HL-60 (cell line): ENCODE results near the gene METTL25B.

Source experiments
- DNase-seq, 2 experiments: peaks; one replicate each; pipeline ENCODE4 v3.0.0-alpha.2; 2010 to 2020; ENCODE audit warnings: low read depth in 1 of 2, low spot score in 1 of 2
- H3K27ac ChIP-seq: fragments of 250-450 bp; sonication (Bioruptor Pico); replicated peaks from 2 replicates; pipeline ENCODE4 v1.5.1; 2020; ENCODE audit warnings: mild to moderate bottlenecking, moderate library complexity
- H3K27me3 ChIP-seq: fragments of 250-450 bp; sonication (Bioruptor Pico); 2 replicates; pipeline ENCODE4 v1.5.1; 2021; ENCODE audit warnings: mild to moderate bottlenecking, moderate library complexity; ENCODE audit not compliant: insufficient read depth, poor library complexity, severe bottlenecking
- H3K4me3 ChIP-seq: replicated peaks from 2 replicates; pipeline ENCODE4 v1.5.1; 2011; ENCODE audit warnings: mild to moderate bottlenecking, control low read depth, low read length; ENCODE audit not compliant: insufficient read depth
- CTCF ChIP-seq: IDR thresholded peaks from one replicate; pipeline ENCODE4 v1.5.1; 2011; ENCODE audit warnings: low read length, control low read depth, inconsistent platforms; ENCODE audit not compliant: insufficient read depth
- GABPA ChIP-seq: IDR thresholded peaks from 2 replicates; pipeline ENCODE4 v1.6.1; 2012; ENCODE audit warnings: low read depth
- POLR2AphosphoS5 ChIP-seq: IDR thresholded peaks from 2 replicates; pipeline ENCODE4 v1.6.1; 2012; ENCODE audit warnings: low read depth
- SPI1 ChIP-seq: IDR thresholded peaks from 2 replicates; pipeline ENCODE4 v1.6.1; 2012; ENCODE audit warnings: low read depth, mild to moderate bottlenecking, borderline replicate concordance
- TF ChIP-seq, protein P1 (sequence below): IDR thresholded peaks from 2 replicates; pipeline ENCODE4 v1.6.1; 2012; ENCODE audit warnings: low read depth; ENCODE audit not compliant: insufficient replicate concordance

Gene METTL25B

GRCh38 chr1:156751757-156752481 is 23.6 kb downstream of the METTL25B start:
- H3K4me3 ChIP-seq: peak overlapping the region; percentile 50
- peak overlapping the region; percentile 96 for H3K27ac ChIP-seq
- TF ChIP-seq, protein P1, sequence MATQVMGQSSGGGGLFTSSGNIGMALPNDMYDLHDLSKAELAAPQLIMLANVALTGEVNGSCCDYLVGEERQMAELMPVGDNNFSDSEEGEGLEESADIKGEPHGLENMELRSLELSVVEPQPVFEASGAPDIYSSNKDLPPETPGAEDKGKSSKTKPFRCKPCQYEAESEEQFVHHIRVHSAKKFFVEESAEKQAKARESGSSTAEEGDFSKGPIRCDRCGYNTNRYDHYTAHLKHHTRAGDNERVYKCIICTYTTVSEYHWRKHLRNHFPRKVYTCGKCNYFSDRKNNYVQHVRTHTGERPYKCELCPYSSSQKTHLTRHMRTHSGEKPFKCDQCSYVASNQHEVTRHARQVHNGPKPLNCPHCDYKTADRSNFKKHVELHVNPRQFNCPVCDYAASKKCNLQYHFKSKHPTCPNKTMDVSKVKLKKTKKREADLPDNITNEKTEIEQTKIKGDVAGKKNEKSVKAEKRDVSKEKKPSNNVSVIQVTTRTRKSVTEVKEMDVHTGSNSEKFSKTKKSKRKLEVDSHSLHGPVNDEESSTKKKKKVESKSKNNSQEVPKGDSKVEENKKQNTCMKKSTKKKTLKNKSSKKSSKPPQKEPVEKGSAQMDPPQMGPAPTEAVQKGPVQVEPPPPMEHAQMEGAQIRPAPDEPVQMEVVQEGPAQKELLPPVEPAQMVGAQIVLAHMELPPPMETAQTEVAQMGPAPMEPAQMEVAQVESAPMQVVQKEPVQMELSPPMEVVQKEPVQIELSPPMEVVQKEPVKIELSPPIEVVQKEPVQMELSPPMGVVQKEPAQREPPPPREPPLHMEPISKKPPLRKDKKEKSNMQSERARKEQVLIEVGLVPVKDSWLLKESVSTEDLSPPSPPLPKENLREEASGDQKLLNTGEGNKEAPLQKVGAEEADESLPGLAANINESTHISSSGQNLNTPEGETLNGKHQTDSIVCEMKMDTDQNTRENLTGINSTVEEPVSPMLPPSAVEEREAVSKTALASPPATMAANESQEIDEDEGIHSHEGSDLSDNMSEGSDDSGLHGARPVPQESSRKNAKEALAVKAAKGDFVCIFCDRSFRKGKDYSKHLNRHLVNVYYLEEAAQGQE: peak; percentile 40
- TF ChIP-seq SPI1: no peak
- peak; percentile 76 for TF ChIP-seq POLR2AphosphoS5
- DNase-seq: peak; percentile 94 to 99
- H3K27me3 ChIP-seq: no peaks in the 10 kb centered on the region

DNA sequence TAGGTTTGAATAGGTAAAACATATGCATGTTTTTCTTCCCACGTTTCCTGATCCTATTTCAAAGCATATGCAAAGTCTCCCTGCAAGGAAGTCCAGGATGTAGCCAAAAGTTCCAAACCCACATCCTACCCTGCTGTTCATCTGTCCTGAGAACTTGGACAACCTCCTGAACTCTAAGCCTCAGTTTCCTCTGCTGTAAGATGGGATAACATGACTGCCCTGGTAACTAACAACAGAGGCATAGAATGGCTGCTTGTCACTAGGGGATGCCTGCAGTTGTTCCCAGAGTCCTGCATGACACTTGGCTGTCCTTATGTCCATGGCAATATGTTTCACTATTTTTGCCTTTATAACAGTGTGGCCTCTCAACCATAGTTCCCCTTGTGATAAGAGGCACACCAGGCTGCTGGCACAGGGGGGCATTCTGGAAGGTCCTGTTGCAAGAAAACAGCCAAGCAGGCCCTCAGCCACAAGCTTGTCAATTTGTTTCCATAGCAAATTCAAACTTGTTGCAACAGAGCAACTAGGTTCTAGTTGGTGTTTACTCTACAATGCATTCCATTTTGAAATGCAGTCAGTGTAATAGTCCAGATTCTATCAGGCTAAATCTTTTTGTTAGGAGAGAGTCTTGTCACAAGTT is 24.7 kb downstream of the METTL25B start:
- TF ChIP-seq POLR2AphosphoS5 (no peak; the same call in 1 of the 2 replicates), GABPA (no peak), SPI1 (no peak), CTCF (no peak)
- TF ChIP-seq, protein P1: no peak
- Histone ChIP-seq H3K27me3 (no peaks in the 10 kb centered on the region), H3K4me3 (peak overlapping the region; percentile 50), H3K27ac (peak overlapping the region; percentile 96)
- DNase-seq: peak; percentile 45 to 66

DNA sequence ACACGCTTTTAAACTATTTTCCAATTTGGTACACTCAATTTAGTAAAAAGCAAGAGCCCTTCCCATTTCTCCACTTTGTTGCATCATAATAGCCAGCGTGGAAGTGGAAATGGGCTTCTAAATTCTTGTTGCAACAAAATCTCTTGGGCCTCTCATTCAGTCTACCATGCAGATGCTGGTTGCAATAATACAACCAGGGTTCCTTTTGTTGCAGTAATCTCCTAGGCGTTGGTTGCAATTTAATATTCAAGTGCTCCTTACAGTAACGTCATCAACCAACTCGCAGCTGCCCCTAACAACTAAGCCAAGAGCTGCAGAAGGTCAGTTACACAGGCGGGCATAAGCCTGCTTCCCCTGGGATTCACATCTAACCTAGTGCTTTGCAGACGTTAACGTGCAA is 25.9 kb downstream of the METTL25B start:
- no peak overlapping the region; the same call in 1 of the 2 replicates for H3K27ac ChIP-seq
- DNase-seq: no peak
- TF ChIP-seq SPI1 (no peak), CTCF (no peak), GABPA (no peak), POLR2AphosphoS5 (no peak)
- TF ChIP-seq, protein P1: no peak
- H3K27me3 ChIP-seq: no peaks in the 10 kb centered on the region
- no peak overlapping the region for H3K4me3 ChIP-seq
